ENCODE data around the gene TUBA1C. TPM values are rescaled to one million over a fixed set of nuclear protein-coding genes. Genes with fewer than 3 reads are reported as not detected.

TUBA1C gene
- total and polyA plus RNA-seq, 10 of the 15 experiments (the other 5 are each of a cell fraction or from before 2014, with no cell fraction given), result 285 to 1,003 (median 441) TPM

GRCh38 chr12:49260166-49260565 is 4.7 kb upstream of the TUBA1C start:
- TF ChIP-seq PAX8 (IDR thresholded peaks at IDR 0.05) (no peak), ATF7 (IDR thresholded peaks at IDR 0.05; ENCODE audit: low read depth) (no peak), ZNF274 (IDR thresholded peaks at IDR 0.05; ENCODE audit: insufficient read depth, insufficient read length) (no peak), HDAC6 (IDR thresholded peaks at IDR 0.05; ENCODE audit: unreplicated experiment) (no peak), RCOR1 (conservative IDR thresholded peaks at IDR 0.05; ENCODE audit: low read depth, low read length) (no peak), KLF5 (IDR thresholded peaks at IDR 0.05; ENCODE audit: partially characterized antibody) (no peak), BMI1 (IDR thresholded peaks at IDR 0.05; ENCODE audit: borderline replicate concordance) (no peak), NR2C1 (IDR thresholded peaks at IDR 0.05) (no peak), MTA3 (IDR thresholded peaks at IDR 0.05; ENCODE audit: borderline replicate concordance, low read length) (no peak), ZSCAN29 (IDR thresholded peaks at IDR 0.05) (no peak), RB1 (IDR thresholded peaks at IDR 0.05; ENCODE audit: borderline replicate concordance) (no peak), RFX5 (IDR thresholded peaks at IDR 0.05; ENCODE audit: low read depth, low read length) (no peak), E2F8 (IDR thresholded peaks at IDR 0.05; ENCODE audit: low read depth, partially characterized antibody) (no peak), IRF5 (IDR thresholded peaks at IDR 0.05; ENCODE audit: borderline replicate concordance) (no peak)
- TF ChIP-seq, protein P1, sequence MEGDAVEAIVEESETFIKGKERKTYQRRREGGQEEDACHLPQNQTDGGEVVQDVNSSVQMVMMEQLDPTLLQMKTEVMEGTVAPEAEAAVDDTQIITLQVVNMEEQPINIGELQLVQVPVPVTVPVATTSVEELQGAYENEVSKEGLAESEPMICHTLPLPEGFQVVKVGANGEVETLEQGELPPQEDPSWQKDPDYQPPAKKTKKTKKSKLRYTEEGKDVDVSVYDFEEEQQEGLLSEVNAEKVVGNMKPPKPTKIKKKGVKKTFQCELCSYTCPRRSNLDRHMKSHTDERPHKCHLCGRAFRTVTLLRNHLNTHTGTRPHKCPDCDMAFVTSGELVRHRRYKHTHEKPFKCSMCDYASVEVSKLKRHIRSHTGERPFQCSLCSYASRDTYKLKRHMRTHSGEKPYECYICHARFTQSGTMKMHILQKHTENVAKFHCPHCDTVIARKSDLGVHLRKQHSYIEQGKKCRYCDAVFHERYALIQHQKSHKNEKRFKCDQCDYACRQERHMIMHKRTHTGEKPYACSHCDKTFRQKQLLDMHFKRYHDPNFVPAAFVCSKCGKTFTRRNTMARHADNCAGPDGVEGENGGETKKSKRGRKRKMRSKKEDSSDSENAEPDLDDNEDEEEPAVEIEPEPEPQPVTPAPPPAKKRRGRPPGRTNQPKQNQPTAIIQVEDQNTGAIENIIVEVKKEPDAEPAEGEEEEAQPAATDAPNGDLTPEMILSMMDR (IDR thresholded peaks at IDR 0.05 in 2 of 3, conservative IDR thresholded peaks at IDR 0.05 in 1 of 3; ENCODE audit: control insufficient read depth in 2 of 3, extremely low read depth in 1 of 3, insufficient read depth in 1 of 3, low read depth in 3 of 3, low read length in 3 of 3), result no peak
- Histone ChIP-seq H3K9me3 (replicated peaks; ENCODE audit: control insufficient read depth, insufficient read depth, low read length) (no peaks in the 10 kb centered on the region), H3K4me1 (ENCODE audit: control insufficient read depth, insufficient read depth, low read length) (peaks cover 9% of the 10 kb centered on the region), H4K20me1 (ENCODE audit: control insufficient read depth, insufficient read depth) (no peaks in the 10 kb centered on the region), H3K4me2 (ENCODE audit: control insufficient read depth, insufficient read depth) (no peak overlapping the region), H3K4me3 (no peak overlapping the region), H3K9ac (ENCODE audit: control insufficient read depth, insufficient read depth, low read length) (no peak overlapping the region), H3K79me2 (ENCODE audit: control insufficient read depth, insufficient read depth, low read length) (peaks cover 10% of the 10 kb centered on the region), H3K27me3 (replicated peaks in 1 of 2; ENCODE audit: control insufficient read depth in 2 of 2, insufficient read depth in 2 of 2, low read length in 1 of 2) (no peaks in the 10 kb centered on the region), H2AFZ (ENCODE audit: control insufficient read depth, low read depth, low read length) (no peak overlapping the region), H3K36me3 (ENCODE audit: control insufficient read depth in 2 of 2, insufficient read depth in 2 of 2, low read length in 1 of 2) (no peaks in the 10 kb centered on the region), H3K27ac (ENCODE audit: control insufficient read depth, insufficient read depth) (no peak overlapping the region)
- ChIA-PET POLR2A (interaction anchor here (0.6 to 1.3 kb wide), 2 partner anchors 21 to 221 kb away, joined by 3 to 4 read pairs; no protein-coding TSS in a partner anchor), SMC1A (ENCODE audit: uncharacterized antibody, unreplicated experiment) (no interaction called here), RAD21 (ENCODE audit: unreplicated experiment) (no interaction called here), CTCF (interaction anchor here (0.5 to 0.9 kb wide), 2 partner anchors 26 to 146 kb away, joined by 3 read pairs; no protein-coding TSS in a partner anchor)
- ATAC-seq, result no peak
- intact Hi-C loops (cut with micrococcal nuclease; ENCODE audit: unreplicated experiment), result no loop called here
- no peak for DNase-seq (ENCODE audit: low read depth, low spot score)
- 98% methylated on average over 3 of the region's 3 CpGs for WGBS (ENCODE audit: insufficient coverage, insufficient replicate concordance, low lambda C conversion rate, missing lambda C conversion rate)
- in situ Hi-C loops (cut with MboI), result no loop called here
- FAIRE-seq, result no peak
- BruUV-seq (replicated peaks), result no TSS peak

All from GM12878 (cell line).